ENCODE results near the gene PNMA8C. TPM values are rescaled to one million over a fixed set of nuclear protein-coding genes. Genes with fewer than 3 reads are reported as not detected.
"Not testable (repeated sequence)": the region's sequence is repeated elsewhere in the genome, so short reads cannot be mapped to it uniquely, and the experiment has no call there.

Gene PNMA8C
- polyA plus RNA-seq, 1 of the 3 experiments (the other 2 are of a cell fraction): 1.3 TPM

- no peak for TF ChIP-seq REST (IDR thresholded peaks at IDR 0.05; ENCODE audit: low read depth, low read length)
- TF ChIP-seq SIN3A (IDR thresholded peaks at IDR 0.05; ENCODE audit: borderline replicate concordance, low read depth, low read length): no peak
- peak; percentile 86 for TF ChIP-seq MEF2A (IDR thresholded peaks at IDR 0.05; ENCODE audit: borderline replicate concordance, low read depth)
- TF ChIP-seq EZH2phosphoT487 (IDR thresholded peaks at IDR 0.05; ENCODE audit: borderline replicate concordance, low read depth): no peak
Measured at GRCh38 chr19:46378268-46378667, 50.5 kb downstream of the PNMA8C start (continued).

- peaks cover 34 to 45% of the 10 kb centered on the region in 2 experiments for H3K36me3 ChIP-seq (replicated peaks in 1 of 2; ENCODE audit: control insufficient read depth in 1 of 2, insufficient read depth in 2 of 2, low read length in 1 of 2)
- H3K4me2 ChIP-seq: no peak overlapping the region
- WGBS (ENCODE audit: low lambda C conversion rate): 91% methylated on average over 12 of the region's 20 CpGs
- no peaks in the 10 kb centered on the region for H3K27me3 ChIP-seq (ENCODE audit: insufficient read depth)
- peaks cover 25 to 45% of the 10 kb centered on the region in 2 experiments for H3K4me1 ChIP-seq (ENCODE audit: control insufficient read depth in 1 of 2, insufficient read depth in 2 of 2, low read depth in 1 of 2, low read length in 1 of 2)
- H3F3A ChIP-seq (replicated peaks; ENCODE audit: insufficient read depth): peaks cover 19% of the 10 kb centered on the region
- H3K4me3 ChIP-seq (ENCODE audit: low read depth in 2 of 2, low read length in 1 of 2): no peak overlapping the region
- peaks cover 42% of the 10 kb centered on the region for H4K20me1 ChIP-seq (ENCODE audit: insufficient read depth)
- H3K9me3 ChIP-seq: no peaks in the 10 kb centered on the region
- H3K9me2 ChIP-seq: no peaks in the 10 kb centered on the region
- CTCF ChIA-PET: interaction anchor here (0.9 to 2.1 kb wide), 4 partner anchors 19 to 153 kb away, joined by 3 to 5 read pairs (median 4); no protein-coding TSS in a partner anchor
- H3K27ac ChIP-seq (ENCODE audit: low read depth in 2 of 2, low read length in 1 of 2): peak overlapping the region in 1 of 2 experiments; percentile 79; a peak in 1 of 4 replicates
- POLR2A ChIA-PET: no interaction called here
- no peak overlapping the region for H3K9ac ChIP-seq
- H2AFZ ChIP-seq (ENCODE audit: low read depth): no peak overlapping the region
- DNase-seq: no peak
- H3K79me2 ChIP-seq (ENCODE audit: insufficient read depth): peaks cover 52% of the 10 kb centered on the region
- TF ChIP-seq FOXM1 (IDR thresholded peaks at IDR 0.05; ENCODE audit: low read depth): no peak
- TF ChIP-seq TAF1 (IDR thresholded peaks at IDR 0.05; ENCODE audit: borderline replicate concordance, low read depth, low read length): no peak
- TF ChIP-seq RCOR1 (IDR thresholded peaks at IDR 0.05; ENCODE audit: low read length): no peak
- TF ChIP-seq RFX5 (IDR thresholded peaks at IDR 0.05; ENCODE audit: low read length): no peak
- TF ChIP-seq ZBTB33 (IDR thresholded peaks at IDR 0.05; ENCODE audit: borderline replicate concordance, low read depth): no peak
- TF ChIP-seq TEAD4 (IDR thresholded peaks at IDR 0.05; ENCODE audit: borderline replicate concordance, insufficient read depth): no peak
- TF ChIP-seq ELF1 (IDR thresholded peaks at IDR 0.05): no peak
- no peak for TF ChIP-seq TCF12 (IDR thresholded peaks at IDR 0.05)
Measured at GRCh38 chr19:46376241-46377153, 52.2 kb downstream of the PNMA8C start.

DNA sequence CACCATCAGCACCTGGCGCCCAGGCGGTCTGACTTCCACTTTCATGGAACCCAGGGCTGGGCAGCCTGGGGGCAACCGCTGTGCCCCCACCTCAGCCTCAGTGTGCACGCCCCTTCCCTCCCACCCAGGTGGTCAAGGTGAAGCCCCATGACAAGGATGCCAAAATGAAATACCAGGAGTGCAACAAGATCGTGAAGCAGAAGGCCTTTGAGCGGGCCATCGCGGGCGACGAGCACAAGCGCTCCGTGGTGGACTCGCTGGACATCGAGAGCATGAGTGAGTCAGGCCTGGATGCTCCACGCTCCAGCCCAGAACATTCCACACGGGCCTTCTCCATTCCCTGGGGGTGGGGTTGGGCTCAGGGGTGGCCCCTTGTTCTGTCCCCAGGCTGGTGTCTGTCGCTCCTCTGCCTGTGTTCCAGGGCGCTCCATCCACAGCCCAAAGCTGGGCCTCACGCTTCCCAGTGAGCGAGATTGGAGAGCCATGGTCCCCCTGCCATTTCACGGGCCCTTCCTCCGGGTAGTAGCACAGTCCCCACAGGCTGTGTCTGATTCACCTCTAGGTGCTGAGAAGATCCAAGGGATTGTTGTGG lies 53.2 kb downstream of the PNMA8C start:
- H3K27ac ChIP-seq (ENCODE audit: low read depth in 2 of 2, low read length in 1 of 2); H3K9me3 ChIP-seq; H3K9ac ChIP-seq; H3K4me2 ChIP-seq; H3K4me3 ChIP-seq (ENCODE audit: low read depth in 2 of 2, low read length in 1 of 2); POLR2A ChIA-PET; H3K9me2 ChIP-seq; DNase-seq; H2AFZ ChIP-seq (ENCODE audit: low read depth); H3K27me3 ChIP-seq (ENCODE audit: insufficient read depth): not testable (repeated sequence)
- H4K20me1 ChIP-seq (ENCODE audit: insufficient read depth): peaks cover 45% of the 10 kb centered on the region
- peaks cover 30 to 48% of the 10 kb centered on the region in 2 experiments for H3K4me1 ChIP-seq (ENCODE audit: control insufficient read depth in 1 of 2, insufficient read depth in 2 of 2, low read depth in 1 of 2, low read length in 1 of 2)
- peaks cover 52% of the 10 kb centered on the region for H3K79me2 ChIP-seq (ENCODE audit: insufficient read depth)
- 93% methylated on average over 16 of the region's 22 CpGs for WGBS (ENCODE audit: low lambda C conversion rate)
- H3K36me3 ChIP-seq (replicated peaks in 1 of 2; ENCODE audit: control insufficient read depth in 1 of 2, insufficient read depth in 2 of 2, low read length in 1 of 2): peaks cover 29 to 35% of the 10 kb centered on the region in 2 experiments
- CTCF ChIA-PET: interaction anchor here (2.5 to 5.0 kb wide), 2 partner anchors 20 to 94 kb away, joined by 12 to 27 read pairs; no protein-coding TSS in a partner anchor
- peaks cover 19% of the 10 kb centered on the region for H3F3A ChIP-seq (replicated peaks; ENCODE audit: insufficient read depth)

Data from SK-N-SH (cell line).